ENCODE measurements around the gene EAPP. TPM values are rescaled to one million over a fixed set of nuclear protein-coding genes. Genes with fewer than 3 reads are reported as not detected.
"Not testable (repeated sequence)": the region's sequence is repeated elsewhere in the genome, so short reads cannot be mapped to it uniquely, and the experiment has no call there.

EAPP gene
- total and polyA plus RNA-seq, 2 experiments from 2014 or later = 25.0 to 53.6 TPM

GRCh38 chr14:34524216-34524615 lies 15.3 kb downstream of the EAPP start:
- not testable (repeated sequence) for H3K4me3 Mint-ChIP-seq; H3K79me2 ChIP-seq (replicated peaks; ENCODE audit: insufficient read depth); H3K4me2 ChIP-seq; H4K20me1 ChIP-seq (replicated peaks; ENCODE audit: insufficient read depth); H3K27ac ChIP-seq (ENCODE audit: low read depth); H3K9me2 ChIP-seq (ENCODE audit: insufficient read depth); H3K9me3 Mint-ChIP-seq; H3K4me3 ChIP-seq; H2AFZ ChIP-seq; H3K27me3 ChIP-seq (ENCODE audit: insufficient read depth); H3K4me1 Mint-ChIP-seq; DNase-seq (ENCODE audit: low spot score); ATAC-seq; H3F3A ChIP-seq (replicated peaks; ENCODE audit: low read depth); H3K4me1 ChIP-seq (ENCODE audit: insufficient read depth); H3K27me3 Mint-ChIP-seq (ENCODE audit: insufficient read depth, low read depth, poor library complexity); H3K27ac Mint-ChIP-seq
- H3K36me3 Mint-ChIP-seq (ENCODE audit: low read depth) = peaks cover 55% of the 10 kb centered on the region
- peaks cover 42% of the 10 kb centered on the region for H3K36me3 ChIP-seq (ENCODE audit: insufficient read depth)

- DNase-seq (ENCODE audit: low spot score) (no peak), ATAC-seq (no peak)
- H3K4me2 ChIP-seq = no peak overlapping the region
- H3K79me2 ChIP-seq (replicated peaks; ENCODE audit: insufficient read depth) = no peaks in the 10 kb centered on the region
- Mint-ChIP-seq H3K27ac (no peak overlapping the region), H3K4me1 (no peaks in the 10 kb centered on the region), H3K4me3 (no peak overlapping the region), H3K9me3 (no peaks in the 10 kb centered on the region), H3K27me3 (ENCODE audit: insufficient read depth, low read depth, poor library complexity) (no peaks in the 10 kb centered on the region), H3K36me3 (ENCODE audit: low read depth) (peaks cover 62% of the 10 kb centered on the region)
- H2AFZ ChIP-seq = no peak overlapping the region
- peaks cover 39% of the 10 kb centered on the region for H3K36me3 ChIP-seq (ENCODE audit: insufficient read depth)
- H3K27ac ChIP-seq (ENCODE audit: low read depth) = no peak overlapping the region
- H4K20me1 ChIP-seq (replicated peaks; ENCODE audit: insufficient read depth) = no peaks in the 10 kb centered on the region; the same call in 1 of the 2 replicates
- H3F3A ChIP-seq (replicated peaks; ENCODE audit: low read depth) = no peaks in the 10 kb centered on the region
- no peaks in the 10 kb centered on the region for H3K9me2 ChIP-seq (ENCODE audit: insufficient read depth)
- H3K4me1 ChIP-seq (ENCODE audit: insufficient read depth) = no peaks in the 10 kb centered on the region
- H3K27me3 ChIP-seq (ENCODE audit: insufficient read depth) = no peaks in the 10 kb centered on the region
- TF ChIP-seq STAT1 (IDR thresholded peaks at IDR 0.05; ENCODE audit: unreplicated experiment) = no peak
- TF ChIP-seq ZNF462 (CRISPR knock-in tag; IDR thresholded peaks at IDR 0.05) = no peak
- TF ChIP-seq, protein P1, sequence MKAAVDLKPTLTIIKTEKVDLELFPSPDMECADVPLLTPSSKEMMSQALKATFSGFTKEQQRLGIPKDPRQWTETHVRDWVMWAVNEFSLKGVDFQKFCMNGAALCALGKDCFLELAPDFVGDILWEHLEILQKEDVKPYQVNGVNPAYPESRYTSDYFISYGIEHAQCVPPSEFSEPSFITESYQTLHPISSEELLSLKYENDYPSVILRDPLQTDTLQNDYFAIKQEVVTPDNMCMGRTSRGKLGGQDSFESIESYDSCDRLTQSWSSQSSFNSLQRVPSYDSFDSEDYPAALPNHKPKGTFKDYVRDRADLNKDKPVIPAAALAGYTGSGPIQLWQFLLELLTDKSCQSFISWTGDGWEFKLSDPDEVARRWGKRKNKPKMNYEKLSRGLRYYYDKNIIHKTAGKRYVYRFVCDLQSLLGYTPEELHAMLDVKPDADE (IDR thresholded peaks at IDR 0.05) = no peak
- TF ChIP-seq EZH2phosphoT487 (IDR thresholded peaks at IDR 0.05; ENCODE audit: unreplicated experiment) = no peak
- no peak for TF ChIP-seq EZH2 (IDR thresholded peaks at IDR 0.05; ENCODE audit: low read depth, unreplicated experiment)
- TF ChIP-seq, protein P2, sequence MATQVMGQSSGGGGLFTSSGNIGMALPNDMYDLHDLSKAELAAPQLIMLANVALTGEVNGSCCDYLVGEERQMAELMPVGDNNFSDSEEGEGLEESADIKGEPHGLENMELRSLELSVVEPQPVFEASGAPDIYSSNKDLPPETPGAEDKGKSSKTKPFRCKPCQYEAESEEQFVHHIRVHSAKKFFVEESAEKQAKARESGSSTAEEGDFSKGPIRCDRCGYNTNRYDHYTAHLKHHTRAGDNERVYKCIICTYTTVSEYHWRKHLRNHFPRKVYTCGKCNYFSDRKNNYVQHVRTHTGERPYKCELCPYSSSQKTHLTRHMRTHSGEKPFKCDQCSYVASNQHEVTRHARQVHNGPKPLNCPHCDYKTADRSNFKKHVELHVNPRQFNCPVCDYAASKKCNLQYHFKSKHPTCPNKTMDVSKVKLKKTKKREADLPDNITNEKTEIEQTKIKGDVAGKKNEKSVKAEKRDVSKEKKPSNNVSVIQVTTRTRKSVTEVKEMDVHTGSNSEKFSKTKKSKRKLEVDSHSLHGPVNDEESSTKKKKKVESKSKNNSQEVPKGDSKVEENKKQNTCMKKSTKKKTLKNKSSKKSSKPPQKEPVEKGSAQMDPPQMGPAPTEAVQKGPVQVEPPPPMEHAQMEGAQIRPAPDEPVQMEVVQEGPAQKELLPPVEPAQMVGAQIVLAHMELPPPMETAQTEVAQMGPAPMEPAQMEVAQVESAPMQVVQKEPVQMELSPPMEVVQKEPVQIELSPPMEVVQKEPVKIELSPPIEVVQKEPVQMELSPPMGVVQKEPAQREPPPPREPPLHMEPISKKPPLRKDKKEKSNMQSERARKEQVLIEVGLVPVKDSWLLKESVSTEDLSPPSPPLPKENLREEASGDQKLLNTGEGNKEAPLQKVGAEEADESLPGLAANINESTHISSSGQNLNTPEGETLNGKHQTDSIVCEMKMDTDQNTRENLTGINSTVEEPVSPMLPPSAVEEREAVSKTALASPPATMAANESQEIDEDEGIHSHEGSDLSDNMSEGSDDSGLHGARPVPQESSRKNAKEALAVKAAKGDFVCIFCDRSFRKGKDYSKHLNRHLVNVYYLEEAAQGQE (IDR thresholded peaks at IDR 0.05; ENCODE audit: unreplicated experiment) = no peak
- no peak overlapping the region for H3K4me3 ChIP-seq
Observed at GRCh38 chr14:34522496-34522895, 17.0 kb downstream of the EAPP start.

DNA sequence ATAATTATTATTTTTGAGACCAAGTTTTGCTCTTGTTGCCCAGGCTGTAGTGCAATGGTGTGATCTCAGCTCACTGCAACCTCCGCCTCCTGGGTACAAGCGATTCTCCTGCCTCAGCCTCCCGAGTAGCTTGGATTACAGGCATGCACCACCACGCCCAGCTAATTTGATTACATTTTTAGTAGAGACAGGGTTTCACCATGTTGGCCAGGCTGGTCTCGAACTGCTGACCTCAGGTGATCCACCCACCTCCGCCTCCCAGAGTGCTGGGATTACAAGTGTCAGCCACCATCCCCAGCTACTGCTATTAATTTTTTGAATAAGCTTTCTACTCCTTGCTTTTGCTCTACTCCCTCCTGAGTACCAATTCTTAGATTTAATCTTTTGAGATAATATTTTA lies 18.4 kb downstream of the EAPP start:
- H3K27ac Mint-ChIP-seq; H3K4me3 Mint-ChIP-seq; ATAC-seq; H3F3A ChIP-seq (replicated peaks; ENCODE audit: low read depth); H3K9me3 Mint-ChIP-seq; H3K4me1 ChIP-seq (ENCODE audit: insufficient read depth); H3K27me3 ChIP-seq (ENCODE audit: insufficient read depth); H3K79me2 ChIP-seq (replicated peaks; ENCODE audit: insufficient read depth); DNase-seq (ENCODE audit: low spot score); H2AFZ ChIP-seq; H4K20me1 ChIP-seq (replicated peaks; ENCODE audit: insufficient read depth); H3K9me2 ChIP-seq (ENCODE audit: insufficient read depth); H3K4me1 Mint-ChIP-seq; H3K4me3 ChIP-seq; H3K27me3 Mint-ChIP-seq (ENCODE audit: insufficient read depth, low read depth, poor library complexity); H3K4me2 ChIP-seq: not testable (repeated sequence)
- H3K36me3 ChIP-seq (ENCODE audit: insufficient read depth) = peaks cover 39% of the 10 kb centered on the region
- H3K27ac ChIP-seq (ENCODE audit: low read depth) = 0 out of 2 replicates have a peak overlapping the region, but pooled peaks have one; percentile 55
- H3K36me3 Mint-ChIP-seq (ENCODE audit: low read depth) = peaks cover 65% of the 10 kb centered on the region
